Measurements from ENCODE around the gene LTB4R.

DNA sequence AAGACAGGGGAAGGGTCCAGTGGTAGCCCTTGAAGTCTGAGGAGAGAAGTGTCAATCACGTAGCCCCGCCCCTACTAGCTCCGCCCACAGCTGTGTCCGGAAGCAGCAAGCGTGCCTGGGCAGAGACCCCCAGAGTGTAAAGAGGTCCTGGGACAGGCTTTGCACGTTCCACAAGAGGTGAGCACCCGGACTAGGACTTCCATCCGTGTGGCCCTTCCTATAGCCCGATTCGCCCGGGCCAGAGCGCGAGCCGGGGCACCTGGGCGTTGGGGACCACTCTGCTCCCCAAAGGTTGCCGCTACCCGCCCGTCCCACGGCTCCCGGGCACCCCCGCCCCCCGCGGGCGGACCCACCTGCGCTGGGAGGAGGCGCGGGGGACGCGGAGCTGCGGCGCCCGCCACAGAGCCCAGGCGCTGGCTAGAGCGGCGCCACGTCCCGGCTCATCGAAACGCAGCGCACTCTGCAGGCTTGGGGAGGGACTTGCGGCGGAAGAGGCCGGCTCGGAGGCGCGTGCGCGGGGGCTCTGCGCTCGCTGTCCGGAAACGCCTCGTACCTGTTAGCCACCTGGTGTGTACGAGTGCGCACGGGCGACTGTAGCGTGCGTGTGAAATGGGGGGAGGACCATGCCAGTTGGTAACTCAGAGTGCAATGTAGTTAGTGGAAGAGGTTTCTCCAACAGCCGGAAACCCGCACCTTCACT, 40.0 kb upstream of the LTB4R start, which contains the start of gene RABGGTA:
- TF ChIP-seq POLR2AphosphoS5 (IDR thresholded peaks at IDR 0.05): peak; percentile 85
- peak; percentile 70 for TF ChIP-seq POLR2A (IDR thresholded peaks at IDR 0.05)
- TF ChIP-seq, protein P1, sequence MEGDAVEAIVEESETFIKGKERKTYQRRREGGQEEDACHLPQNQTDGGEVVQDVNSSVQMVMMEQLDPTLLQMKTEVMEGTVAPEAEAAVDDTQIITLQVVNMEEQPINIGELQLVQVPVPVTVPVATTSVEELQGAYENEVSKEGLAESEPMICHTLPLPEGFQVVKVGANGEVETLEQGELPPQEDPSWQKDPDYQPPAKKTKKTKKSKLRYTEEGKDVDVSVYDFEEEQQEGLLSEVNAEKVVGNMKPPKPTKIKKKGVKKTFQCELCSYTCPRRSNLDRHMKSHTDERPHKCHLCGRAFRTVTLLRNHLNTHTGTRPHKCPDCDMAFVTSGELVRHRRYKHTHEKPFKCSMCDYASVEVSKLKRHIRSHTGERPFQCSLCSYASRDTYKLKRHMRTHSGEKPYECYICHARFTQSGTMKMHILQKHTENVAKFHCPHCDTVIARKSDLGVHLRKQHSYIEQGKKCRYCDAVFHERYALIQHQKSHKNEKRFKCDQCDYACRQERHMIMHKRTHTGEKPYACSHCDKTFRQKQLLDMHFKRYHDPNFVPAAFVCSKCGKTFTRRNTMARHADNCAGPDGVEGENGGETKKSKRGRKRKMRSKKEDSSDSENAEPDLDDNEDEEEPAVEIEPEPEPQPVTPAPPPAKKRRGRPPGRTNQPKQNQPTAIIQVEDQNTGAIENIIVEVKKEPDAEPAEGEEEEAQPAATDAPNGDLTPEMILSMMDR (IDR thresholded peaks at IDR 0.05): peak; percentile 25 to 89 (median 78)

All from prostate gland (tissue), 2 donors.